HG03565 (cell line): ENCODE measurements around the gene DEF6.

Experiments used
- ATAC-seq: cut with Tn5 transposase; IDR thresholded peaks from one replicate; pipeline ENCODE4 v1.9.1; 2021; ENCODE audit warnings: mild to moderate bottlenecking, moderate library complexity; ENCODE audit not compliant: unreplicated experiment

The DEF6 gene

DNA sequence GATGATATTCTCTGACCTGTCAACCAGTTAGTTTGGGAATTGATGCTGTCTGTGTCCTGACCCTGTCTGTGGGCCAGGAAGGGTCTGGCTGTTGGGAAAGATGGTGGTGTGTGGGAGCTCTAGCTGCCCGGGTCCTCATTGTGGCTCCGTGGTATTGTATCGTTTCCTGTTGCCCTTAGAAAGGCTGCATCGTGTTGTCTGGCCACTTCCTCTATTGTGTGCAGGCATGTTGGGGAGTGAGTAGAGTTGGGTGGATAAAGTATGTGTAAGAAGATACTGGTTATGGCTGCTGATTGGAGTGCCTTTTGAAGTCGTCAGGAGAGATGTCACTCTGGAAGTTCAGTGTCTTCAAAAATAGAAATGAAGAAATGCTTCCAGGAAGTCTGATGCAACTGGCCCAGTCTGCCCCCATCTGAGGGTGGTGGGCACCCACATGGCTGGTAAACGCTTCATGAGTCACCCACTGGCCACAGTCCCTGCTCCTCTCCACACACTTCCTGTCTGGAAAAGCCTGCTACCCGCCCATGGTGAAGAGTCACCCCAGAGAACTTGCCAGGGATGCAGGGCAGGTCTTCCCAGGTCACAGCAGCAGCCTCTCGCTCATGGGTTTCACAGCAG is 72.6 kb downstream of the DEF6 start:
- ATAC-seq, result no peak

DNA sequence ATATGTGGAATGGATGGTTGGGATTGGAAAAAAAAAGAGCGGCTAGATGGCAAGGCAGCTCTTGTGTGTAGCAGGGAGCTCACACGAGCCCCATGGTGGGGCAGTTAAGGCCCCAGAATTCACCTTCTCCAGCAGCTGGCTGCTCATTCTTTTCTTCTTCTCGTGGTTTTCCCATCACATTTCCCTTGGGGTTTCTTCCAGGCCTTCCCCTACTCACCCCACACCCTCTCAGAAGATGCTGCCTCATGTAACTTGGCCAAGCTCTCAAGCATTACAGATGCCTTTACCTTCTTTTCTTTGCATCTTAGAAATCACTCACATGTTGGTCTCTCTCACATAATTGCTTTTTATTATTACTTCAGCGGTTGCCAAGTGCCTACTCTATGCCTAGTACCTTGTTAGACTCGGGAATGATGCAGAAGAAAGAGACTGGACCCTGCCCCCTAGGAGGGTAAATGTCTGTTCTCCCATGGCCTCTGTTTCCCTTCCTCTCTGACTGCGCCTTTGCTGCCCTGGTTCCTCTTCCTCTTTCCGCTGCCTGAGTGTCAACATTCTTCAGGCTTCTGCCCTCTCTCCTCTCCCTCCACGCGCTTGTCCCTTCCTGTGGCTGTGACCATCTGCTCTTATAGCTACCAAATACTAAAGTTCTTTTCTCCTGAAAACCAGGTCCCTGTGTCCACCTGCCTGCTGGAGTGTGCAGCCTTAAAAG is 73.3 kb downstream of the DEF6 start:
- ATAC-seq, result no peak
